BLaER1 treated with 17β-estradiol and CSF1 and Interleukin-3, amounts not matched to agents 10 nM and 100 nM (cell line): ENCODE results near the gene ATP8B2.

Experiments used
- H3K27ac ChIP-seq, 11 experiments: shearing (Covaris generic); formaldehyde crosslinking; 2 replicates each; pipeline ENCODE4 v1.8.1; 2022
- H3K27me3 ChIP-seq, 11 experiments: shearing (Covaris generic); formaldehyde crosslinking; 2 replicates each; pipeline ENCODE4 v1.8.1; 2022
- H3K36me3 ChIP-seq, 11 experiments: shearing (Covaris generic); formaldehyde crosslinking; 2 replicates each; pipeline ENCODE4 v1.8.1; 2022
- H3K4me1 ChIP-seq, 10 experiments: shearing (Covaris generic); formaldehyde crosslinking; 2 replicates each; pipeline ENCODE4 v1.8.1; 2022
- H3K4me2 ChIP-seq, 11 experiments: shearing (Covaris generic); formaldehyde crosslinking; 2 replicates each; pipeline ENCODE4 v1.8.1; 2022
- H3K4me3 ChIP-seq, 10 experiments: shearing (Covaris generic); formaldehyde crosslinking; 2 replicates each; pipeline ENCODE4 v1.8.1; 2022
- H3K9ac ChIP-seq, 11 experiments: shearing (Covaris generic); formaldehyde crosslinking; 2 replicates each; pipeline ENCODE4 v1.8.1; 2022
- H3K9me3 ChIP-seq, 11 experiments: shearing (Covaris generic); formaldehyde crosslinking; replicated peaks in 1 of 11; 2 replicates each; pipeline ENCODE4 v1.8.1; 2022
- H4K20me1 ChIP-seq, 11 experiments: shearing (Covaris generic); formaldehyde crosslinking; 2 replicates each; pipeline ENCODE4 v1.8.1; 2022
- Cebpa-rat ChIP-seq, 11 experiments: shearing (Covaris generic); IDR thresholded peaks; 2 replicates each; pipeline ENCODE4 v1.8.1; 2022

The ATP8B2 gene

DNA sequence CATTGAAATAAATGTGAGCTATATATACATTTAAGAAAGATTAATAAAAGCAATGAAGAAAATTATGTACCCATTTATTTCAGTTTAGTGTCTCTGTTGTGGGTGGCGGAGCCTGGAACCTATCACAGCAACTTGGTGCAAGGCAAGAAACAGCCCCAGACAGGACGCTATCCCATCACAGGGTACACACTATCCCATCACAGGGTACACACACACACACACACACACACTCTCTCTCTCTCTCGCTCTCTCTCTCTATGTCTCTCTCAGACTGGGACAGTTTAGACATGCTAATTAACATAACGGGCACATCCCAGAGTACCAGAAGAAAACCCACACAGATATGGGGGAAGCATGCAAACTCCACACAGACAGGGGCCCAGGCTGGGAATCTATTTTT lies 73.4 kb downstream of the ATP8B2 start:
- Histone ChIP-seq H3K27ac (peak overlapping the region in 6 of 11 experiments; percentile 12 to 52 (median 42); a peak in 11 of 22 replicates), H3K4me2 (peak overlapping the region in 5 of 11 experiments; percentile 5 to 53 (median 16); a peak in 3 of 22 replicates), H3K9ac (no peak overlapping the region), H3K27me3 (no peaks in the 10 kb centered on the region), H4K20me1 (no peaks in the 10 kb centered on the region), H3K4me1 (peaks cover 32 to 64% (median 49%) of the 10 kb centered on the region in 10 experiments), H3K9me3 (peaks cover 4 to 19% (median 12%) of the 10 kb centered on the region in 11 experiments; a peak in 16 of 22 replicates), H3K36me3 (no peaks in the 10 kb centered on the region), H3K4me3 (no peak overlapping the region)
- no peak for TF ChIP-seq Cebpa-rat (IDR thresholded peaks at IDR 0.05)

- Histone ChIP-seq H3K27ac (peak overlapping the region in 9 of 11 experiments; percentile 95 to 99 (median 98); a peak in 18 of 22 replicates), H3K4me2 (peak overlapping the region; percentile 9 to 100 (median 76); a peak in 21 of 22 replicates), H3K27me3 (no peaks in the 10 kb centered on the region), H4K20me1 (no peaks in the 10 kb centered on the region), H3K36me3 (no peaks in the 10 kb centered on the region), H3K4me3 (no peak overlapping the region; a peak in 1 of 20 replicates), H3K4me1 (peaks cover 45 to 78% (median 62%) of the 10 kb centered on the region in 10 experiments), H3K9me3 (peaks cover 3 to 8% (median 5%) of the 10 kb centered on the region in 11 experiments; a peak in 13 of 22 replicates), H3K9ac (peak overlapping the region in 4 of 11 experiments; percentile 34 to 59 (median 47); a peak in 6 of 22 replicates)
- peak in 6 of 11 experiments; percentile 36 to 85 (median 68); a peak in 9 of 22 replicates for TF ChIP-seq Cebpa-rat (IDR thresholded peaks at IDR 0.05)
These were observed 75.1 kb downstream of the ATP8B2 start for GRCh38 chr1:154400381-154400801.
